ENCODE measurements around the gene TYROBP. TPM values are rescaled to one million over a fixed set of nuclear protein-coding genes. Genes with fewer than 3 reads are reported as not detected.

Gene TYROBP
- total RNA-seq, 1 experiment from 2014 or later = not detected

GRCh38 chr19:35915443-35915842, 7.3 kb upstream of the TYROBP start:
- H3K27ac ChIP-seq (ENCODE audit: low read length) = no peak overlapping the region
- no peaks in the 10 kb centered on the region for H3K36me3 ChIP-seq (ENCODE audit: control insufficient read depth, insufficient read depth, low read length)
- ChIA-PET POLR2A (no interaction called here), CTCF (interaction anchor here (0.7 kb wide), 1 partner anchor 89 kb away, joined by 7 read pairs; no protein-coding TSS in a partner anchor)
- intact Hi-C loops (cut with micrococcal nuclease; ENCODE audit: unreplicated experiment) (no loop called here), in situ Hi-C loops (cut with HindIII; ENCODE audit: low pct_unique_long_range_greater_than_20kb, low sequenced_read_pairs) (loop anchor here (10.0 kb wide), 1 partner anchor 61 kb away; the partner anchor contains the start of genes KIRREL2 and NPHS1)
- BruUV-seq (replicated peaks) = no TSS peak
- DNase-seq (ENCODE audit: low read depth, low spot score) (no peak), ATAC-seq (no peak)
- no peaks in the 10 kb centered on the region for H3K4me1 ChIP-seq (ENCODE audit: control insufficient read depth, insufficient read depth, low read length)
- no peak overlapping the region for H3K4me3 ChIP-seq (ENCODE audit: low read depth in 2 of 2, low read length in 2 of 2)
- no peaks in the 10 kb centered on the region for H3K27me3 ChIP-seq (ENCODE audit: control insufficient read depth, insufficient read depth, low read length)
- no peak for TF ChIP-seq REST (IDR thresholded peaks at IDR 0.05; ENCODE audit: insufficient read depth in 1 of 2, low read depth in 2 of 2, low read length in 1 of 2)
- TF ChIP-seq CTCF (IDR thresholded peaks at IDR 0.05) = no peak
- no peak for TF ChIP-seq TCF7L2 (IDR thresholded peaks at IDR 0.05; ENCODE audit: low read depth, low read length)
- no peak for TF ChIP-seq POLR2AphosphoS5 (IDR thresholded peaks at IDR 0.05; ENCODE audit: low read depth, low read length)
- no peak for TF ChIP-seq SIN3A (IDR thresholded peaks at IDR 0.05; ENCODE audit: borderline replicate concordance, insufficient read depth, low read depth, low read length)
- no peaks in the 10 kb centered on the region for H3K9me3 ChIP-seq (ENCODE audit: control insufficient read depth, insufficient read depth, low read depth, low read length)

GRCh38 chr19:35913589-35913988, 5.5 kb upstream of the TYROBP start:
- ChIA-PET CTCF (no interaction called here), POLR2A (no interaction called here)
- H3K4me3 ChIP-seq (ENCODE audit: low read depth in 2 of 2, low read length in 2 of 2) = no peak overlapping the region
- in situ Hi-C loops (cut with HindIII; ENCODE audit: low pct_unique_long_range_greater_than_20kb, low sequenced_read_pairs) (loop anchor here (10.0 kb wide), 1 partner anchor 59 kb away; the partner anchor contains the start of genes KIRREL2 and NPHS1), intact Hi-C loops (cut with micrococcal nuclease; ENCODE audit: unreplicated experiment) (no loop called here)
- no TSS peak for BruUV-seq (replicated peaks)
- H3K27me3 ChIP-seq (ENCODE audit: control insufficient read depth, insufficient read depth, low read length) = no peaks in the 10 kb centered on the region
- H3K9me3 ChIP-seq (ENCODE audit: control insufficient read depth, insufficient read depth, low read depth, low read length) = no peaks in the 10 kb centered on the region
- no peak overlapping the region for H3K27ac ChIP-seq (ENCODE audit: low read length)
- TF ChIP-seq REST (IDR thresholded peaks at IDR 0.05; ENCODE audit: insufficient read depth in 1 of 2, low read depth in 2 of 2, low read length in 1 of 2) (no peak), SIN3A (IDR thresholded peaks at IDR 0.05; ENCODE audit: borderline replicate concordance, insufficient read depth, low read depth, low read length) (no peak), POLR2AphosphoS5 (IDR thresholded peaks at IDR 0.05; ENCODE audit: low read depth, low read length) (no peak), TCF7L2 (IDR thresholded peaks at IDR 0.05; ENCODE audit: low read depth, low read length) (no peak), CTCF (IDR thresholded peaks at IDR 0.05) (no peak)
- H3K36me3 ChIP-seq (ENCODE audit: control insufficient read depth, insufficient read depth, low read length) = no peaks in the 10 kb centered on the region
- DNase-seq (ENCODE audit: low read depth, low spot score) (no peak), ATAC-seq (no peak)
- H3K4me1 ChIP-seq (ENCODE audit: control insufficient read depth, insufficient read depth, low read length) = no peaks in the 10 kb centered on the region
